ENCODE measurements around the gene STT3A.

GRCh38 chr11:125605417-125605816 lies 12.8 kb downstream of the STT3A start:
- TF ChIP-seq SUZ12 (IDR thresholded peaks at IDR 0.05; ENCODE audit: extremely low read depth, insufficient read depth, insufficient read length) (no peak), YY1 (IDR thresholded peaks at IDR 0.05; ENCODE audit: insufficient read depth, insufficient read length) (no peak), ZNF274 (IDR thresholded peaks at IDR 0.05; ENCODE audit: low read depth, low read length) (no peak)

Data from NT2/D1 (cell line).